GM19455 (cell line): ENCODE data around the gene PPP1R2.
"Not testable (repeated sequence)": the region's sequence is repeated elsewhere in the genome, so short reads cannot be mapped to it uniquely, and the experiment has no call there.

Experiments used
- ATAC-seq: cut with Tn5 transposase; IDR thresholded peaks from one replicate; pipeline ENCODE4 v1.9.1; 2021; ENCODE audit not compliant: unreplicated experiment

PPP1R2 gene

DNA sequence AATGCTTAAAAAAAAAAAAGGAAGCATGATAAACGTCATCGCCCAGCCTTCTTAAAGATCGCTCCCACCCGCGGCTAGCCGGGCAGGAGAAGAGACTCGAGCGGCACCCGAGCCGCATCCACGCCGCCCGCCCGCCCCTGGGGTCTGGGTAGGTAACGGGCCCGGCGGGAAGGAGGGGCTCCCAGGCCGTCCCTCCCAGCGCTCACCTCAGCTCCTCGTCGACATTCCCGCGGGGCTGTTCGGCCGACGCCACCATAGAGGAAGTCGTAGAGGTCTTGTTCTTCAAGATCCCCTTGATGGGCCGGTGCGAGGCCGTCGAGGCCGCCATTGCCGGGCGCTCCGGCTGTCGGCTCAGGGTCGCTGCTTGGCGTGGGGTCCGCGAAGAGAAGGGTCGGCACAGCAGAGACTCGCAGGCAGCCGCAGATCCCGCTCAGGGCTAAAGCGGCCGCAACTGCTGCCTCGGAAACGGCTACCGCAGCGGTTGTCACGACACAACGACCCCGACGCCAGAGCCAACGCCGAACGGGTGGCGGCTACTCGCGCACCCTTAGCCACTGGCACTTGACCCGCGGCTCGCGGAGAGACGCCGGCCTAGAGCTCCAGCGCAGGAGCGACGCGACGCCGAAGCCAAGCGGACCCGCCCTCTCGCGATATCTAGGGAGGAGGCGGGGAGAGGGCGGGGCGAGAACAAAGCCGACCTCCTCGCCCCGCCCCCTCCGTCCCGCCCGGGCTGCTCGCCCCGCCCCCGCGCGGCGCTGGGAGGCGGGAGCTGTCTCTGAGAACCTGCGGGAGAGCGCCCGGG is at the start of gene PPP1R2:
PPP1R2 (minus strand) TSS at position 628 of the 802 bp plus-strand sequence; CDS start at position 328, 300 bp downstream.
- ATAC-seq: peak; percentile 73

DNA sequence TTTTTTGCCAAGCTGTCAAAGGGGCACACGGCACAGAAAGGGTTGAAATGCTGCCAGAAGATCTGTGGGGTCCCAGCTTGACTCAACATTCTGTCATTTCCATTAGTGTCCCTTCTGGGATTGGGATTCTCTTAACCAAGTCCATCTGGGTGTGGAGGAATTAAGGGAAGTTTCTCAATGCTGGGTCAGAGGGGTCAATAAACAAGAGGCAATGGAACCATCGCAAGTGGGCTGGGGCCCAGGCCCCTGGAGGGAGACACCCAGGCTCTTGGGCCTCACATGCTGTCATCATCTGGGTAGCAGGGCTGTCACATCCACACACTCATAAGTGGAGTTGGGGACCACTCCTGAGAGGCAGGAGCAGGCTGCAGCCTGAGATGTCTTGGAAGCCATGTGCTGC is 48.7 kb upstream of the PPP1R2 start:
- ATAC-seq: no peak

DNA sequence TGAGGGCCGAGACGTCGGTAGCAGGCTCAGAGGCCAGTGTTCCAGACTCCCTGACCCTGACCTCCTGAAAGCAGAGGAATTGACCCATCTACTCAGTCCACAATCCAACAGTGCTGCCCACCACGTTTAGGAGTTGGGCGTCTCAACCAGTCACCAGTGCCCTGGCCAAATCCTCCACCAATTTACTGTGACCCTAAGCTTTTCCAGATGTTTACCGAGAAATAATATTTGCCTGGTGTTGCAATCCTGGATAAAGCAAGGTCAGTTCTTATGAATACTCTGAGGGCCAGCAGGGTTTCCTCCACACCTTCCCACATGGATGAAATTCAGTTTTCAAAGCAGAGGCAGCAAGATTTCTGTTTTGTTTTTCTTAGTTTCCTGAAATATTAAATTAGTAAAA is 48.1 kb upstream of the PPP1R2 start:
- no peak for ATAC-seq

DNA sequence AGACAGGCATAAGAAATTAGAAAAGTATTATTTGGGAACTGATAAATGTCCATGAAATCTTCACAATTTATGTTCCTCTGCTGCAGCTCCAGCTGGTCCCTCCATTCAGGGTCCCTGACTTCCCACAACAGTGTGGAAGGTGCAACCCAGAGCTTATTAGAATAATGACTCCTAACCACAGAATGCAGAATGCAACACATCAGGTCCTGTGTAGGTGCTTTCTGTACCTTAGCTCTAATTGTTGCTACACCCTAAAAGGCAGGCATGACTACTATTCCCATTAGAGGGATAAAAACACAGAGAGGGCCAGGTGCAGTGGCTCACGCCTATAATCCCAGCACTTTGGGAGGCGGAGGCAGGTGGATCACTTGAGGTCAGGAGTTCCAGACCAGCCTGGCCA is 47.3 kb upstream of the PPP1R2 start:
- ATAC-seq: not testable (repeated sequence)

DNA sequence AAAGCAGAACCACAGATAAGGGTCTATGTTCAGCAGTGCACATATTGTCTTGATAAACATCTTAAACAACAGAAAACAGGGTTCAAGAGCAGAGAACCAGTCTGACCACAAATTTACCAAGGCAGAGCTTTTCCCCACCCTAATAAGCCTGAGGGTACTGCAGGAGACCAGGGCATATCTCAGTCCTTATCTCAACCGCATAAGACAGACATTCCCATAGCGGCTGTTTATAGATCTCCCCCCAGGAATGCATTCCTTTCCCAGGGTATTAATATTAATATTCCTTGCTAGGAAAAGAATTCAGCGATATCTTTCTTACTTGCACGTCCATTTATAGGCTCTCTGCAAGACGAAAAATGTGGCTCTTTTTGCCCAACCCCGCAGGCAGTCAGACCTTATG is 46.7 kb upstream of the PPP1R2 start:
- ATAC-seq: not testable (repeated sequence)

DNA sequence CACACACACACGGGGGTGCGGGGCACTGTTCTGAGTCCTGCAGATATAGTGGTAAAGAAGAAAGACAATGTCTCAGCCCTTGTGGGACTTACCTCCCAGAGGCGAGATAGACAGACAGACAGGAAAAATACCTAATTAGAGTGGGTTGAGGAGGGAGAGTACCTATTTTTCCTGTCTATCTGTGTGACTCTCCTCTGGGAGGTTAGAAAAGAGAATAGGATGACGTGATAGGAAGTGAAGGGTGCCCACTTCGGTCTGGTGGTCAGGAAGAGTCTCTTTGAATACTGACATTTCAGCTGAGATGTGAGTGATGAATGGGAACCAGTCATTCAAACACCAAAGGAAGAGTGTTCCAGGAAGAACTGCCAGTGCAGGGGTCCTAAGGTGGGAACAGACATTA is 44.7 kb upstream of the PPP1R2 start:
- no peak for ATAC-seq

DNA sequence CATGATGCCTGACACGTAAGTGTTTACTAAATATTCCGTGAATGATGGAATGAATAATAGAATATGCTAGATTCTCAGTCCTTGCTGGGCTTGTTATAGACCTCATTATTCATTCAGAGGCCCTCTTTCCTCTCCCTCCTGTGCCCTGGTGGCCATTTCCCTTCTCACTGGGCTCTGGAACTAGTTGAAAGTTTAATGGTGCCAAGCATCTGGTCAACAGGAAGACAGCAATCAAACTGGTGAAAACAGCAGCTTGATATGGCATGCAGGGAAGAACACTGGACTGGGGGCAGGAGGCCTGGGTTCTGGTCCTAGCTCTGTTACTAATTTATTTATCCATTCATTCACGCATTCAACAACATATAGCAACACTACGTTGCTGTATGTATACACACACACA is 44.3 kb upstream of the PPP1R2 start:
- ATAC-seq: no peak

DNA sequence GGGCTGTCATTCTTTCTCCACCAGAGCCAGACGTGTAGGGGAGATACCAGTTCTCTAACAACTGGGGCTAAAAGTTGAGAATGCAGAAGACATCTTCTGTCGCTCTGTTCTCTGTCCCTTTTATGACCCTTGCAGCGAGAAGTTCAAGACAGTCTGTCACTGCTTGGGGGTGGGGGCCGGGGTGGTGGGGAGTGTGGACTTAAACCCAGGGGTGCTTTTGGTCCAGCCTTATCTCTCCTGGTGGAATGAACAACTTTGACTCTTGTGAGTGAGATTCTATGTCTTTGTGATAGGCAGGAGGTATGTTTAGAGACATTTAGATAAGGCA is 41.4 kb upstream of the PPP1R2 start:
- no peak for ATAC-seq

DNA sequence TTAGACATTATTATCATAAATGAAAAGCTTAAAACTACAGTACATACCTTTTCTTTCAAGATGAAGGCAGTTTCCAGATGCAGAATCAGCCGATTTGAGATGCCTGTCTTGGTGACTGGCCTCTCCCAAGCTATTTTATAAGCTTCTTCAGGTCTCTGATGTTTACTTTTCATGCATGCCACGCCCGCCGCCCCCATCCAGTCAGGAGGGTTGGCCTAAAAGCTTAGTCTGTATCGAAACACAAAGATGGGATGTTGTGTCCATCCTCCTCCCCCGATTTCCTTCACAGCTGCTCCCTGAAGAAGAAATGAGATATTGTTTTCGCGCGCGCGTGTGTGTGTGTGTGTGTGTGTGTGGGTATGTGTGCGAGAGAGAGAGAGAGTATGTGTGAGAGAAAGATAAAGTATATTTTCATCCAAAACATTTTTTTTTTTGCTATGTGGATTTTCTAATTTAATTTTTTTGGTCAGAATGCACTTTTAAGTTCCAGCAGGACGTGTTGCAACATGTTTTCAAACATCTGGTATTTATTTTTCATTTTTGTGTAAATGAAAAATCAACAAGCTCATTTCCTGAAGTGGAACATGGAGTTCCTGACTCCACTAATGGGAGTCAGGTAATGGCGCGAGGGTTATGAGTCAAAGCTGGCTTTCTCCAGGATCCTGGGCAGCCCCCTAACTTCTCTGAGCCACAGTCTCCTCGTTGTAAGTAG is 40.9 kb upstream of the PPP1R2 start, which contains the start of gene APOD:
APOD (minus strand) TSS at position 110 of the 712 bp plus-strand sequence. CDS start 4,479 bp downstream, outside the sequence.
- ATAC-seq: no peak

DNA sequence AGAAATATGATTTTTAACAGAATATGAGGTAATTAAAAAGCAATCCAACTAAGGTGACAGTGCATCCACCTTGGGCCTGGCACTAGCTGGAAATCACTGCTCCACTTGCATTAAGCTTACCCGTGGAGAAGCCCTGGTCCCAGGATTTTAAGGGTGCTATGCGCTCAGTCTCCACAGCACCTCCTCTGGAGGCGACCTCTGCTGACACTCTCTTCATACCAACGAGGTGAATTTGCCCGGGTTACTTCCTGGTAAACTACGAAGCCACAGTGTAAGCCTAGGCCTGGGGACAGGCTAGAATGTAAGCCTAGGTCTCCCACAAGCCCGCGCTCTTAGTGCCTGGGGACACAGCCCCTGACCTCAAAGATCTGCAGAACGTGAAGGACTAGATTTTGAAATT is 39.8 kb upstream of the PPP1R2 start:
- no peak for ATAC-seq

DNA sequence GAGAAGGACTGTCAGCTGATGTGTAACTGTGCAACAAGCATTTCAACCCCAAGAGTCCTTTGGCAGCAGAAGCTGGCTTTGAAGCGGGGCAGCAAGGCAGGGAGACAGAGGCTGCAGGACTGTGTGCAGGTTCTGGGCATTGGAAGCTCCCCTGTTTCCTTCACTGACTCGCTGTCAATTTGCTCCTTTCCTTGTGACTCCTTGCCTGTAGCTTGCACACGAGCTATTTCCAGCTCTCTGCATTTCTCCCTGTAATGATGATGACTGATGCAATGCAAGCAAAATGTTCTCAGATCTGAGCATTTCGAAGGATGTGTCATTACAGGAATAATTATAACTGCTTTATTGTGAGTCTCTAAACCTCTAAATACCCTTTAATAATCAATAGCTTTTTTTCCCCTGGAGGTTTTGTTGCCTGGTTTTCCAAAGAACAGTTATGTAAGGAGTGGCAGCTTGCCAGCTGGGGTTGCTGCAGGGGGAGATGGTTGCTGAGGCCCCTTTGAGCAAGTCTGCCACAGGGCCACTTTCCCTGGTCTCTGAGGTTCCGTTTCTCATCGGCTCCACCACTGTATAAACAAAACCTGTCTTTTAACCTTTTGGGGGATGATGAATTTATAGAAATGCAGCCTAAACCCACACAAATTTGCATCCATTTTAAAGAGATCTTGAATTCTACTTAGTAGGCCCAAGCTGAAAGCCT is 37.8 kb upstream of the PPP1R2 start:
- ATAC-seq: no peak

DNA sequence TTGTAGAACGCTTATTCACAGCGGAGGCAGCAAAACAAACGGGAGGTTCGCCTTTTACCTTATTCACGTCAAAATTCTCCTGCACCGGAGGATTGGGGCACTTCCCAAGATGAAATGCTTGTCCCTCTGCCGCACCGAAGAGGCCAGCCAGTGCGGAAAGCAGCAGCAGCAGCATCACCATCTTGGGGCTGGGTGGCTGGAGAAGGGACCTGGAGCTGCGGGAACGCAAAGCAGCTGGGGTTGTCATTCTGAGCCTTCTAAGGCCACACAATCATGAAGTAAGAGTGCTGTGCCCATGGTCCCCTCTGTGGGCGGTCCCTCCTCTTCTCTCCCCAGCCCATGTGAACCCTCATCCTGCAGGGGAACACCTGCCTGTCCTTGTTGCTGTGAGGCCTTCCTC is 36.2 kb upstream of the PPP1R2 start:
- ATAC-seq: no peak

DNA sequence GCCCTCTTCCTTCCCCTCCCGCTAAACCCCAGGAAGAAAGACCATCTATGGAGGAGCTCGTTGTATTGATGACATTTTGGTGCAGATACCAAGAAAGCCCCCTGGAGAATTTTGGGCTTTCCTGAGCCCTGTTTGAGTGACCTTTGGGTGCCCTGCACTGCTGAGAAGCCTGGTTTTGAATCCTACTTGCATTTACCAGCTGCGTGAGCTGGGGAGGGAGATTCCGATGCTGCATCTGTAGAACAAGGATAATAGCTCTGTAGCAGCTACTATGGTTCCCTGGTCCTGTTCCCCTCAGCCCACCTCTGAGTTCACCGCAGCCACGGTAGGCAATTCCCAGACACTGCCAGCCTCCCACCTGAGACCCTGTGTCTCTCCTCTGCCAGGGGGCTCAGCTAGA is 35.4 kb upstream of the PPP1R2 start:
- no peak for ATAC-seq

DNA sequence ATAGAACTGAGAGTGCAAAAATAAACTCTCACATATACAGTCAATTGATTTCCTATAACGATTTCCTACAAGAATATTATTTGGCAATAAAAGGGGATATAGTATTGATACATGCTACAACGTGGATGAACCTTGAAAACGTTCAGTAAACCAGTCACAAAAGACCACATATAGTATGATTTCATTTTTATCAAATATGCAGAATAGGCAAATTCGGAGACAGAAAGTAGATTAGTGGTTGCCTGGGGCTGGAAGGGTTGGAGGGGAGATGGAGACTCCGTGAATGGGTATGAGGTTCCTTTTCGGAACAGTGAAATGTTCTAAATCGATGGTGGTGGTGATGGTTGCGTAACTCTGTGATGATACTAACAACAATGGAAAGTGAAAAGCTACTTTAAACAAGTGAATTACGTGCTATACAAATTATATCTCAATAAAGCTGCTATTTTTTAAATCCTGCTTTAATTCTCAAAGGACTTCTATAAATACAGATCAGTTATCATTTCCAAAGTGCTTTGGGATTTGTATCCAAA is 34.6 kb upstream of the PPP1R2 start:
- ATAC-seq: no peak

DNA sequence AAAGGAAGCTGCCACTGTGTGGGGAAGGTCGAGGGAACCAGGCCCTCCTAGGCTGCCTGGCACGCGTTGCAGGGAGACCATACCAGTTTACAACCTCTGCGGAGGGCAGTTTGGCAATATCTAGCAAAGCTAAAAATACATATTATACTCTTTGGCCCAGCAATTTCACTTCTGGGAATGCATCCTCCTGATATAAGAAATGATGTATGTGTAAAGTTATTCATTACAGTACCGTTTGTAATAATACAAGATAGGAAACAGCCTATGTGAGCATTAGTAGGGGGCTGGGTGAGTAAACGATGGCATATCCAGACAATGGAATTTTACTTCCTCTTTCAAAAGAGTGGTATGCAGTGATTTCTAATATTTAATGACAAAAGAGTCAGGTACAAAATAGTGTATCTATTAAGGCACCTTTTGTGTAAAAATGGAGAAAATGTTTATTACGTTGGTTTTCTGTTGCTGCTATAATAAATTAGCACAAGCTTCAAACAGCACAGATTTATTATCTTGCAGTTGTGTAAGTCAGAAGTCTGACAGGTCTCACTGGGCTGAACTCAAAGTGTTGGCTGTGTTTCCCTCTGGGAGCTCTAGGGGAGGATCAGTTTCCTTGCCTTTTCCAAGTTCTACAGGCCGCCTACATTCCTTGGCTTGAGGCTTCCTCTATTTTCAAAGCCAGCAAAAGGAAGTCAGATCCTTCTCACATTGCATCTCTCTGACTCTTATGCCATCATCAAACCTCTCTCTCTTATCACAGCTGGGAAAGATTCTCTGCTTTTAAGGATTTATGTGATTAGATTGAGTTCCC is 31.6 kb upstream of the PPP1R2 start:
- no peak for ATAC-seq

DNA sequence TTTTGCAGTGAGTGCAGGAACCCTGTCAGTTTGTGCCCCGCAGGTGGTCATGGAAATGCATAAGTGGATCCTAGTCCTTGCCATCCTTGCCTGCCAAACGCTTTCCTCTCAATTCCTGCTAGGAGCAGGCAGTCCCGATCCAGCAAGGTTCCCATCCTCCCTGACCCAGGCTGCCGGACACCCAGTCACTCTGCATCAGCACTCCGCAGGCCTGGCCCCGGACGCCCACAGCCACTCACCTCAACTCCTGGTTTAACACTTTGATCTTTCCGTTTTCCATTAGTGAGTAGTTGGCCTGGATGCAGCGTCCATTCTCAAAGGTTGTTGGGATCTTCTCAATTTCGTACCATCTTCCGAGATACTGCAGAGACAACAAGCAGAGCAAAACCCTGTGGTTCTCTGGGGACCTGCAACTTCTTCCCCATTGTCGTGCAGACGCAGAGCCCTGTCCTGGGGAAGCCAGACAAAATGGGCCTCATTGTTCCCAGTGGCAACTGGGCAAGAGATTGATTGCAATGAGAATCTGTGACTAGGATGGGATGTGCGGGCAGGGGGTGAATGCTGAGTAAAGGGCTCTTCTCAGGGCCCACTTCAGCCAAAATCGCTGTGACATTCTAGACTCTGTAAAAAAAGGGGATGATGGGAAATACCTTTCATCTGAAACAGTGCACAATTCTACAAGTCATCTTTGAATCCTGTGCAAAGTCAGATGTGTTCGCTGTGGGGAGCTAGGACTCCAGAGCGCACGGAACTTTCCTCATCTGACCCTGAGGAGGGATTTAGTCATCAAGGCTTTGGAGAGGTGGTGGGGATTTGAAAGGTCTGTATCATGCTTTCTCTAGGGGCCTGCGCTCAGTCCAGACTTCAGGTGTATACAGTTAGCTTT is 30.7 kb upstream of the PPP1R2 start:
- no peak for ATAC-seq

DNA sequence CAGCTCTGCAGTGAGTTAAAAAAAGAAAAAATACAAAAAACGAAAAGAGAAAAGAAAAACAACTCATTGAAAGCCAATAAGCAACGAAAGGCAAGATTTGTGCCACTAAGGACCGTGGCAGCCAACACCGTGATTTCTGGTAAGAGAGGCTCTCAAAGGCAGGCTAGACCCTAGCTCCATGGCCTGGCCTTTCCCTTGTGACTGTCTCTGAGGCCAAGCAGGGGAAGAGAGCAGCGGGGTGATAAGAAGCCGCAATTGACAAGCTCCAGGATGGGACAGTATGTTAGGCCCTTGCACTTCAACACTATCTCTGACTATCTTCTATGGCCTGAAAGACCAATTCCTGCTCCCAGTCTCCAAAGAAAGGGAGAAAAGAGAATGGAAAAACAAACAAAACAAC is 28.2 kb upstream of the PPP1R2 start:
- no peak for ATAC-seq

DNA sequence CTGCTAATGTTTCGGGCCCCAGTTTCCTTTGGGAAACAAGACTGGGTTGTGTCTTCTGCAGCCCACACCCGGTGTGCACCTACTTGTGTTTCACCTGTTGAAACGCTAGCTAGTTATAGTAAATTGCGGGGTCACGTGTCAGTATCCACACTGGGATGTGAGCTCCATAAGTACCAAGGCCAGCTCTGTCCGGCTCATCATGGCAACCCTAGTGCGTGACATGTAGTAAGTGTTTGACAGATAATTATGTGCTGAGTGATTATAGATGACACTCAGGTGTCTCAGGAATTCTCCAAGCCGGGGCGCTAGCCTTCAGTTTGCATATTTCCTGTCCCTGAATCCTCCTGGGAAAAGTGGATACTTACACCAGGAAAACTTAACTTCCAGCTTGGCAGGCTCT is 27.8 kb upstream of the PPP1R2 start:
- no peak for ATAC-seq

DNA sequence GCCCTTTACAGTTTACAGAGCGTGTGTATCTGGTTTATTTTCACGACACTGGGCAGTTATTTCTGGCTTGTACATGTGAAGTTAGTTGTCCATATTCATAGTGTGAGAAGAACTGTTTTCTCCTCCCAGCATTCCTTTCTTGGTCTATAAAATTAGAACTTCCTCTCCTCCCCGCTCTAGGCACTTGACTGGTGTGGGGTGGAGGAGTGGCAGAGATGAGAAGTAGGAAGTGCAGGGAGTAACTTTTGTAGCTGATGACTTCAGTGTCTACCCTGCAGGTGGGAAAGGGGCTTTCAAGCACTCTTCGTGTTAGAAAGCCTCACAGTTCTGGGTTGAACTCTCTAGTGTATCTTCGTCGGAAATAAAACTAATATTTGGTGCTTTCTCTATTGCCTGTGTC is 27.2 kb upstream of the PPP1R2 start:
- ATAC-seq: no peak

DNA sequence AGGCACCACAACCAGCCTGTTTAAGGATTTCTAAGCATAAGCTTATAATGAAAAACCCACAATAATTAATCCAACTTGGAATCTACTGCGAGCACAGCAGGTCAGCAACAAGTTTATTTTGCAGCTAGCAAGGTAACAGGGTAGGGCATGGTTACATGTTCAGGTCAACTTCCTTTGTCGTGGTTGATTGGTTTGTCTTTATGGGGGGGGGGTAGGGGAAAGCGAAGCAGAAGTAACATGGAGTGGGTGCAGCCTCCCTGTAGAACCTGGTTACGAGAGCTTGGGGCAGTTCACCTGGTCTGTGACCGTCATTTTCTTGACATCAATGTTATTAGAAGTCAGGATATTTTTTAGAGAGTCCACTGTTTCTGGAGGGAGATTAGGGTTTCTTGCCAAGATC is 25.5 kb upstream of the PPP1R2 start:
- no peak for ATAC-seq
